HG02642 (cell line): ENCODE measurements around the gene MYH16.
"Not testable (repeated sequence)": the region's sequence is repeated elsewhere in the genome, so short reads cannot be mapped to it uniquely, and the experiment has no call there.

ENCODE experiments used
- ATAC-seq: cut with Tn5 transposase; IDR thresholded peaks from one replicate; pipeline ENCODE4 v1.9.1; 2021; ENCODE audit warnings: mild to moderate bottlenecking; ENCODE audit not compliant: unreplicated experiment, poor library complexity

MYH16 gene

GRCh38 chr7:99293650-99294049, 21.0 kb downstream of the MYH16 start:
- no peak for ATAC-seq

- ATAC-seq: no peak
Measured at GRCh38 chr7:99296471-99296870, 23.8 kb downstream of the MYH16 start.

GRCh38 chr7:99301496-99301895, 28.9 kb downstream of the MYH16 start:
- no peak for ATAC-seq

GRCh38 chr7:99305473-99306260, 33.0 kb downstream of the MYH16 start:
- no peak for ATAC-seq

GRCh38 chr7:99308461-99309074, 35.9 kb downstream of the MYH16 start:
- no peak for ATAC-seq

- ATAC-seq: no peak
Measured at GRCh38 chr7:99309111-99309510, 36.5 kb downstream of the MYH16 start.

- ATAC-seq: no peak
Measured at GRCh38 chr7:99310004-99310403, 37.4 kb downstream of the MYH16 start.

GRCh38 chr7:99311702-99312101, 39.1 kb downstream of the MYH16 start:
- ATAC-seq: no peak

- no peak for ATAC-seq
Measured at GRCh38 chr7:99312316-99313203, 39.9 kb downstream of the MYH16 start.

- no peak for ATAC-seq
Measured at GRCh38 chr7:99313204-99313573, 40.5 kb downstream of the MYH16 start.

GRCh38 chr7:99314504-99314903, 41.9 kb downstream of the MYH16 start:
- no peak for ATAC-seq

- ATAC-seq: no peak
Measured at GRCh38 chr7:99320371-99320770, 47.7 kb downstream of the MYH16 start.

- ATAC-seq: not testable (repeated sequence)
Measured at GRCh38 chr7:99322659-99323058, 50.0 kb downstream of the MYH16 start.

GRCh38 chr7:99324559-99324958, 51.9 kb downstream of the MYH16 start:
- no peak for ATAC-seq

- peak; percentile 6 for ATAC-seq
Measured at GRCh38 chr7:99325001-99325493, 52.4 kb downstream of the MYH16 start.

- ATAC-seq: peak; percentile 90
Measured at GRCh38 chr7:99325592-99326407, 53.2 kb downstream of the MYH16 start, which contains the start of gene ARPC1A. Gene ARPC1A, plus strand, starts transcription at chr7:99325898. Its CDS starts 7,456 bp downstream, at chr7:99333354.

GRCh38 chr7:99326408-99326782, 53.8 kb downstream of the MYH16 start:
- ATAC-seq: no peak

- ATAC-seq: not testable (repeated sequence)
Measured at GRCh38 chr7:99330314-99330961, 57.8 kb downstream of the MYH16 start.

GRCh38 chr7:99331002-99331401, 58.4 kb downstream of the MYH16 start:
- ATAC-seq: no peak
